ENCODE results near the gene DHRS9.

Gene DHRS9

DNA sequence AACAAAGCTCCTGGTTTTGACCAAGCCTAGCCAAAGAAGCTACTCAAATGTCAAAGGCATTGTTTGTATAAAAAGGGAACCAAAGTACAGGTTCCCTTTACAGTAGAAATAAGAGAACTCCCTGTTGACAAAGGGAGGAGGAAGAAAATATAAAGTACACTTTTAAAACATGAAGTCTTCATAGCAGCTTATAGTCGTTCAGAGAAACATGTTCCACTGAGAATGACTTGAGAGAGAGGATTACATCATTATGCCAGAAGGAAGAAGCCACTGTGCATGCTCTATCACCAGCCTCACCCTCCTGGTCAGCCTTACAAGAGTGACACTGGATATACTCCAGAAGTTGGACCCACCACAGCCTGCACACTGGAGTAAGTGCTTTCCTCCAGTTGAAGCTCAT is 2.5 kb upstream of the DHRS9 start:
- no peak for DNase-seq

- no peak for DNase-seq
These were observed 470 bp downstream of the DHRS9 start for GRCh38 chr2:169069833-169070232.

GRCh38 chr2:169071455-169071854 is 2.1 kb downstream of the DHRS9 start:
- DNase-seq = no peak

GRCh38 chr2:169072163-169072925 is 3.0 kb downstream of the DHRS9 start:
- DNase-seq = no peak

DNA sequence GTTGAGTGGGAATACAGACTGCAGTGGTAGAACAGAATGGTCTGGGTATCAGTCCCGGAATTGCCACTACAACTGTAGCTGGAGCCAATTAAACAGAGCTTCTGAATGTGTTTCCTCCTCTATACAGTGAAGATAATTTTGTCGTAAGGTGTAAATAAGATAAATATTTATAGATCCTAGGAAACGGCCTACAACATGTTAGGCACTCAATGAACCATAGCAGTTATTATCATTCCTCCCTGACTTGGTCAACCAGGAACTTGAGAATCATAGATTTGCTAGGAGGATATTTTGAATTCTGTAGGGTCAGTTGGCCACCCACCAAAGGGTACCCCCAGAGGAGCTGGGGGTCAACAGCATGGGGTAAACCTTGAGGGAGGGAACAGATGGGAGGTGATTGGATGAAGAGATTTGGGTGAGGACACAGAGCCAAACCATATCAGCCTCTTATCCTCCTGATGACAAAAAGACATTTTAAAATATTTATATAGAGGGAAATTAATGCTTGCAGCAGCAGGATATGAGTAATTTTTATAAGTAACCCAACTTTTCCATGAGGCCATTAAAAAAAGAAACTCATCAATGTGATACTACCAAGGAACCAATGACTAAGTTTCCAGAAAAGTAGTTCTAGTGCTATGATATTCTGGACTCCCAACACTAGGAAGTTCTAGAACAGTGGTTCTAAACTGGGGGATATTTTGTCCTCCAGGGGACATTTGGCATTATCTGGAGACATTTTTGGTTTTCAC is 4.0 kb downstream of the DHRS9 start:
- no peak for DNase-seq

GRCh38 chr2:169073963-169074751 is 4.8 kb downstream of the DHRS9 start:
- no peak for DNase-seq

DNA sequence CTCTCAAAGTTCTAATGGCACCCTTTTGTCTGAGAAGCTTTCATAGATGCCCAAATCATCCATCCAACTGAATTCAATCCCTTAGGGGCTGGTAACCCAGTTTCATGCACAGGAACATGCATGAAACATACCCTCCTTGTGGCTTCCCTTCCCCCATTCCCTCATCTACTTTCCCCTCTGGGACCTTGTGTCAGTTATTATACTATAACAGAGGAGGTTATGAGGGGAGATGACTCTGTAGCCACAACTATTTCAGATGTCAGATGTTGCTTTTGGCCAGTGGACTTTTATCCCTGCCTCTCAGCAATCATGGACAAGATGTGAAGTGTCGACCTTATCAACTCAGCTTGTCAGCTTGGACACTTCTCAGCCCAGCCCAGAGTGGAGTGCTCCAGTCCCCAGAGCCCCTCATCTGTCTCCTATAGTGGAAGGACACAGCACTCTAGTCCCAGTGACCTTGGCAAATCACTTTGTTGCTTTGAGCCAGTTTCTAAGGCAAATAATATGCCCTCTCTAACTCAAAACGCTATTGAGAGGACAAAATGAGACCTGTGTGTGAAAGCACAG is 8.4 kb downstream of the DHRS9 start:
- DNase-seq = no peak

- no peak for DNase-seq
These were observed 11.1 kb downstream of the DHRS9 start for GRCh38 chr2:169080250-169081069.

DNA sequence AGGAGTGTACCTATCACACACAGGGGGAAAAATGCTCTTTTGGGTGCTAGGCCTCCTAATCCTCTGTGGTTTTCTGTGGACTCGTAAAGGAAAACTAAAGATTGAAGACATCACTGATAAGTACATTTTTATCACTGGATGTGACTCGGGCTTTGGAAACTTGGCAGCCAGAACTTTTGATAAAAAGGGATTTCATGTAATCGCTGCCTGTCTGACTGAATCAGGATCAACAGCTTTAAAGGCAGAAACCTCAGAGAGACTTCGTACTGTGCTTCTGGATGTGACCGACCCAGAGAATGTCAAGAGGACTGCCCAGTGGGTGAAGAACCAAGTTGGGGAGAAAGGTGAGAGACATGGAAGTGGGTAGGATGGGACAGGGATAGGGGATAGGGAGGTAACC is 12.2 kb downstream of the DHRS9 start:
- no peak for DNase-seq

DNA sequence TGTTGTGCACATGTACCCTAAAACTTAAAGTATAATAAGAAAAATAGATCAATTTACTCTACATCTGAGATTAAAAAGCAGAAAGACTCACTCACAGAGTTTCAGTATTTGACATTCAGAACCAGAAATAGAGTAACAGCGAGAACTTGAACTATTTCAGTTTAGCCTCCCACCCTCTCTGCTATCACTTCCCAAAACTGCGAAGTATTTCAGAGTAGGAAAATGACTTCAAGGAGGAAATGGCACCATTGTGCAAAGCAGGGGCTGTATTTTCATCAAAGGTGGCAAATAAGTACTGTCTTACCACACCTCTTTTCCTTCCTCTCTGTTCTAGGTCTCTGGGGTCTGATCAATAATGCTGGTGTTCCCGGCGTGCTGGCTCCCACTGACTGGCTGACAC is 13.6 kb downstream of the DHRS9 start:
- DNase-seq = no peak

DNA sequence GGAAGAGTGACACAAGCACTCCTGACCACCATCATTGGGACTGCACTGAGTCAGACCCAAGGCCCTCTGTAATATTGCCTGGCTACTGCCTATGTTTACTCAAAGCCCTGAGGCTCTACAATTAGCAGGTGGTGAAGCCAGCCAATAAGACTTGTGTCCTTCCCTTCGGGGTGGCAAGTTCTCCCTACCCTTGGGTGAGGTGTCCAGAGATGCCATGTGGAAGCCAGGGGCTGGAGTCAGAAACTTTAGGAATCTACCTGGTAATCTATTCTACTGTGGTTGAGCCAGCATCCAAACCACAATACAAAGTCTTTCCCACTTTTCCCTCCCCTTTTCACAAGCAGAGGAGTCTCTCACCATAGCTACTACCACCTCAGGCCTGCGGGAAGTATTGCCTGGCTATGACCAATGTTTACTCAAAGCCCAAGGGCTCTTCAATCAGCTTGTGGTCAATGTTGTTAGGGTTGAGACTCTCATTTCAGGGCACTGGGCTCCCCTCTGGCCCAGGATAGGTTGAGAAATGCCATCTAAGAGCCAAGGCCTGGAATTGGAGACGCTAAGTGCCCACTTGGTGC is 17.6 kb downstream of the DHRS9 start:
- DNase-seq = no peak

GRCh38 chr2:169087757-169088379 is 18.5 kb downstream of the DHRS9 start:
- DNase-seq = no peak

DNA sequence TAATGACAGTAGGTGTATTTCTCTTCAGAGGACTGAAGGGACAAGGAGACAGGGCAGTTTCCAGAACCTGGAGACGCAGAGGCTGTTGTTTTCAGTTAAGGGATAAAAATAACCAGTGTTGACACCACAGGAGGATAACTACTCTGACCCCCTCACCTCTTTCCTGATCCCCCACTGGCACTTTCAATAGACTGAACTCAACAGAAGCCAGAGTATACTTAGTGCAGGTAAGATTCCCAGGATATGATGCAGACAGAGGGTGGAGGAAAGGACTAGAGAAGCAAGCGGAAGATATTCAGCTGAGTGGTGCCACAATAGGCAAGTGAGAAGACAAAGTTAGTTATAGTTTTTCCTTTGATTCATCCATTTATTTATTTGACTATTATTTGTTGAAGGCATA is 19.8 kb downstream of the DHRS9 start:
- no peak for DNase-seq

DNA sequence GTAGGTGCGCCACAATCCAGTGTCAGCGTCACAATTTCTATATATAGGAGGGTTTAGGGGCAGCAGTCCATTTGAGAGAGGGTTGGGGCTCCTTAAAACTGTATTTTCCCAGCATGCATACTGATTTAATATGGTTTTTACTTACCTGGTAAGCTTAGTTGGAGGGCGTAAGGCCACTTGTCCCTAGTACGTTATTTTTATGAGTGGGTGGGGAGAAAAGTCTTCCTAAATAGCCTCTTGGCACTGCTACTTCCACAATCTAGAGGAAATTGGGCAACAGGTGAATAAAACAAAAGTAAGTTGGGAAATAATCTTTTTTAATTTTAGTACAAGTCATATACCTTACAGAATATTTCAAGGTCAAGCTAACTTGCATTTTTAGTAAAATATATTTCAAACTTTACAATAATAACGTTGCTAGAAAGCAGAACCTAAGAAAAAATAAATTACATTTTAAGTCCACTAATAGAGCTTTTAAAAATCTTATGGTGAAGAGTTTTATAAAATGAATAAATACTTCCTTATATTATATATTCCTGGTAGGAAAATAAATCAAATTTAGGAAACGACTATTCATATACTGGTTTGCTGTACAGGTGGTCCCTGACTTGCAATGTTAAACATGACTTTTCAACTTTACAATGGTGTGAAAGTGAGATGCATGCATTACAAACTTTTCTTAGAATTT is 20.9 kb downstream of the DHRS9 start:
- DNase-seq = no peak

- DNase-seq = no peak
These were observed 21.9 kb downstream of the DHRS9 start for GRCh38 chr2:169091256-169091655.

DNA sequence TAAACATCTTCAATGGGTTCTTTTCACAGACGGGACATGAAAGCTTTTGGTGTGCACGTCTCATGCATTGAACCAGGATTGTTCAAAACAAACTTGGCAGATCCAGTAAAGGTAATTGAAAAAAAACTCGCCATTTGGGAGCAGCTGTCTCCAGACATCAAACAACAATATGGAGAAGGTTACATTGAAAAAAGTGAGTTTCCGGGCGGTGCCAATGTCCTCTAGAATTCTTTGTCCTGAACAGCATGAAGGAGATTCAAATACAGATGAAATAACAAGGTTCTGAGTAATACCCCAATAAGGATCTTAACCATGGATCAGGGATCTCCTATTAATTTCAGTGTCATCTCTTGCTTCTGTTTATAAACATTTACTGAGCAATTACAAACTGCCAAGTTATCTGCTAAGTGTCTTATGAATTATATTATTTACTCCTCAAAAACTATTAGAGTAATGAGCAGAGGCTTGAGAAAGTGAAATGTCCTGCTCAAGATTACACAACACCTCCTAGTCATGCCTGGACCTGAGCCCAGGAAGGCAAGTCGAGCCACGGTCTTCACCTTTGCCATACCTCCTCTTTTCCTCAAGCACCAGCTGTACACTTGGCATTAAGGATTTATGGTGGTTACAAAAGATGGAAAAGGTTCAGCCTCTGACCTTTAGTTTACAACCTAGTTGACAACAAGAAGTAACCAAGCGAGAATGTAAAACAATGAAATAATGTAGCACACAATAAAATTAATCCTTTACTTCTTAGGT is 22.6 kb downstream of the DHRS9 start:
- no peak for DNase-seq

DNA sequence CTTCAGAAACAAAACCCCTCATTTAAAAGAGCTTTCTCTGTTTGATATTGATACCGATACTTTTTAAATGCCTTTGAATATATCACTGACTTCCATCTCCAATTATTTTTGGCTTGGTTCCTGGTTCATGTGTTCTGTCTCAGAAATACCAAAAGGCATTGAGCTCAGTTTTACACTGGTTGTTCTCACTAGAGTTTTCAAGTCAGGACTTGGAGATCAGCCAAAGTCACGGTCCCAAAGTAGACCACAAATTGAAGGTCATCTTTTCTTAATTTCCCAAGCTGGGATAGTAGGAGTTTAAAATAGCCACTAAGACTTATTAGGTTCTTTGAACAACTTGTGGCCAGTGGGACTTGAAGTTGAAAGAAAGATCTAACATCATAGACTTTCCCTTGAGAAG is 24.2 kb downstream of the DHRS9 start:
- DNase-seq = no peak

DNA sequence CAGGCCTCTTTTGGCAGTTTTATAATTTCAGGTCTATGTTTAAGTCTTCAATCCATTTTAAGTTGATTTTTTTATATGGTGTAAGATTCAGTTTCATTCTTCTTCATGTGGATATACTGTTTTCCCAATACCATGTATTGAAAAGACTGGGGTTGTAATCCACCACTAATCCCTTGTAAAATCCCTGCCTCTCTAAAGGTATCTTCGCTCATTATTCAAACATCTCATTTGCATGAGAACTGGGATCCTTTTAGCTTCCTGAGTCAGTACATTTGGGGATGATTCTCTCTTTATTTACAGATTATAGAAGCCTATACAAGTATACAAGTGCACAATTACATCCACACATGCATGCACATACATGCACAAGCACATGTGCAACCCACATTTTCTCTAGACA is 25.3 kb downstream of the DHRS9 start:
- DNase-seq = no peak

DNA sequence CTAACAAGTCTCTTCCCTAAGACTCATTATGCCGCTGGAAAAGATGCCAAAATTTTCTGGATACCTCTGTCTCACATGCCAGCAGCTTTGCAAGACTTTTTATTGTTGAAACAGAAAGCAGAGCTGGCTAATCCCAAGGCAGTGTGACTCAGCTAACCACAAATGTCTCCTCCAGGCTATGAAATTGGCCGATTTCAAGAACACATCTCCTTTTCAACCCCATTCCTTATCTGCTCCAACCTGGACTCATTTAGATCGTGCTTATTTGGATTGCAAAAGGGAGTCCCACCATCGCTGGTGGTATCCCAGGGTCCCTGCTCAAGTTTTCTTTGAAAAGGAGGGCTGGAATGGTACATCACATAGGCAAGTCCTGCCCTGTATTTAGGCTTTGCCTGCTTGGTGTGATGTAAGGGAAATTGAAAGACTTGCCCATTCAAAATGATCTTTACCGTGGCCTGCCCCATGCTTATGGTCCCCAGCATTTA is 26.3 kb downstream of the DHRS9 start:
- no peak for DNase-seq

DNA sequence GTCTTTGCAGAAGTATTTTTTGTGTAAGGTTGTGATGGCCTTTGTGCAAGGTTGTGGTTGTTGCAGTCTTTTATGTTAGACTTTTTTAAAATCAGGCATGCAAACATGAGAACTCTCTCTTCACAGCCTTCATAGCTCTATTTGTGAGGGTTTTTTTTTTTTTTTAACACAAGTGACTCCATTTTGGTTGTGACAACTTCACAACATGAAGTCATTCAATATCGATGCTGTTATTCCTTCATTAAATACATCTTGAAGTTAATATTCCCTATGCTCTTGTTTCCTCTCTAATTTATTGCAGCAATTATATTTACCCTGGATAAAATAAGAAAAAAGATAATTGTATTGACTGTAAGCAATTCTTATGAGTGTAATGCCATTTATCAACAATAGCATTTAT is 35.5 kb downstream of the DHRS9 start:
- no peak for DNase-seq
